Spleen (tissue), 11 donors: ENCODE data around the gene CLASP2. TPM values are rescaled to one million over a fixed set of nuclear protein-coding genes. Genes with fewer than 3 reads are reported as not detected.

Experiments used
- DNase-seq: peaks from one replicate; pipeline ENCODE4 v3.0.0-alpha.2; 2020
- H3K27ac ChIP-seq, 8 donors: fragments of 200-600 bp; sonication (generic) in 7 of 8; 1 replicate in 4 of 8; 2 replicates in 4 of 8; pipeline versions ENCODE4 v1.5.0 to v1.8.0; 2016 to 2021; ENCODE audit warnings: inconsistent platforms in 4 of 8, mild to moderate bottlenecking in 4 of 8, moderate library complexity in 1 of 8
- H3K27me3 ChIP-seq, 7 donors: fragments of 200-600 bp; sonication (generic) in 6 of 7; replicated peaks in 1 of 7; 1 replicate in 4 of 7; 2 replicates in 3 of 7; pipeline versions ENCODE4 v1.5.0 to v1.8.0; 2016 to 2021; ENCODE audit warnings: inconsistent platforms in 3 of 7, mild to moderate bottlenecking in 1 of 7
- H3K36me3 ChIP-seq, 6 donors: fragments of 200-600 bp; sonication (generic) in 5 of 6; 1 replicate in 4 of 6; 2 replicates in 2 of 6; pipeline versions ENCODE4 v1.5.0 to v1.8.0; 2016 to 2021; ENCODE audit warnings: inconsistent platforms in 2 of 6
- H3K4me1 ChIP-seq, 6 donors: fragments of 200-600 bp; sonication (generic) in 5 of 6; 1 replicate in 3 of 6; 2 replicates in 3 of 6; pipeline versions ENCODE4 v1.5.0 to v1.8.0; 2016 to 2021; ENCODE audit warnings: inconsistent platforms in 3 of 6
- H3K4me3 ChIP-seq, 8 donors: fragments of 200-600 bp; sonication (generic) in 7 of 8; 1 replicate in 4 of 8; 2 replicates in 4 of 8; pipeline versions ENCODE4 v1.5.0 to v1.8.0; 2016 to 2021; ENCODE audit warnings: inconsistent platforms in 4 of 8, mild to moderate bottlenecking in 4 of 8, moderate library complexity in 2 of 8
- H3K9me3 ChIP-seq, 8 donors: fragments of 200-600 bp; sonication (generic) in 7 of 8; 1 replicate in 4 of 8; 2 replicates in 4 of 8; pipeline versions ENCODE4 v1.5.0 to v1.8.0; 2016 to 2021; ENCODE audit warnings: inconsistent platforms in 4 of 8
- CTCF ChIP-seq, 11 experiments: fragments of 200-600 bp in 7 of 11; fragments of 450-650 bp in 4 of 11; sonication (generic) in 4 of 11; IDR thresholded peaks in 8 of 11; conservative IDR thresholded peaks in 3 of 11; 1 replicate in 7 of 11; 2 replicates in 4 of 11; pipeline versions ENCODE4 v1.4.0 to v1.8.0; 2016 to 2021; ENCODE audit warnings: antibody characterized with exemption in 11 of 11, inconsistent platforms in 4 of 11, mild to moderate bottlenecking in 1 of 11
- POLR2A ChIP-seq, 3 donors: fragments of 450-650 bp; IDR thresholded peaks; one replicate each; pipeline ENCODE4 v1.5.1; 2017; ENCODE audit warnings: antibody characterized with exemption in 3 of 3, mild to moderate bottlenecking in 1 of 3
- POLR2AphosphoS5 ChIP-seq, 3 donors: sonication (generic); formaldehyde crosslinking; IDR thresholded peaks; one replicate each; pipeline ENCODE4 v1.5.1; 2017; ENCODE audit warnings: antibody characterized with exemption in 3 of 3
- WGBS, 5 donors: extraction: QIAGEN DNeasy Blood & Tissue Kit in 3 of 5; methylation state at CpG; one replicate each; pipeline versions ENCODE4 v1.1.5 to v1.1.7; 2013 to 2018; 5-methylcytosine and 5-hydroxymethylcytosine counted together
- intact Hi-C: fragments of 100-400 bp; cut with DNase I; formaldehyde crosslinking; loops from one replicate; pipeline ENCODE4 v1.15.0; 2023; ENCODE audit warnings: low total_unique reads
- polyA plus RNA-seq, 3 donors: library from polyadenylated mRNA; stranded (reverse); fragments of 200-250 nt; gene quantifications; one replicate each; pipeline ENCODE4 v1.2.1, GENCODE V29; 2013
- total RNA-seq, 7 donors: library from RNA; depleted of rRNA in 3 of 7; stranded (reverse); fragments of >200 nt in 3 of 7; fragmentation: NEBNext Ultra II Directional in 4 of 7; extraction: Animal tissue kit (Norgen Biotek cat#: 25700) in 4 of 7; gene quantifications; one replicate each; pipeline versions ENCODE4 v1.1.0 to v1.2.1, GENCODE V29; 2016 to 2021
- donor health status: healthy with polysubstance abuse.
- donor health status: DM: no; HTN: no; CAD: no; lungs with moderate emphysema.
- donor health status: DM: no; HTN: no; CAD: no.
- donor health status: Bipolar disorder and iron deficiency.
- donor health status: healthy.
- donor health status: DM: no; HTN: no; CAD: no.
- donor health status: DM: yes; HTN: yes; CAD: no.

CLASP2 gene
- total and polyA plus RNA-seq, 10 donors: 8.7 to 200 (median 72.5) TPM

GRCh38 chr3:33575311-33575710 is 142.7 kb downstream of the CLASP2 start:
- WGBS, 5 donors: 34 to 59% (median 49%) methylated on average over 1 of the region's 1 CpG
- intact Hi-C loops: no loop called here
- no peak for TF ChIP-seq POLR2AphosphoS5 (IDR thresholded peaks at IDR 0.05)
- H3K36me3 ChIP-seq: peaks cover 0 to 85% (median 18%) of the 10 kb centered on the region in 6 donors
- no peaks in the 10 kb centered on the region for H3K27me3 ChIP-seq
- no peak overlapping the region for H3K4me3 ChIP-seq
- H3K9me3 ChIP-seq: no peaks in the 10 kb centered on the region
- DNase-seq: no peak
- H3K27ac ChIP-seq: no peak overlapping the region
- H3K4me1 ChIP-seq: no peaks in the 10 kb centered on the region

DNA sequence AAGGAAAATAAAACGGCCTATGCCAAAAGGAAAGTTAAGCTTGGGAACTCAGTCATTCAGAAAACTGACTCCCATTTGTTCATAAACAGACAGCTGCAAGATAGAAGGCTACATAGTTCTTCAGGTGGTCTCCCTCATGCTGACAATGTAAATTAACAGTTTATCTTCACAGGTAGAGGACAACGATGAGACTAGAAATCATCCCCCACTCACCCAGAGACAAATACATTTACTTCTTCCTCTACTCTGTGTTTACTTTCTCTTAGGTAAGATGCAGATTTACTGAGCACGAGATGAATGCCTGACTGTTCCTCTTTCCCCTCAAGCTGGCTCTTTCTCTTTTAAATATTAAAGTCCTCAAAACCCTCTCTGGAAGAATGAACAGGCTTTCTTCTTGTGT is 160.2 kb downstream of the CLASP2 start:
- no peak overlapping the region for H3K27ac ChIP-seq
- no peak for TF ChIP-seq POLR2AphosphoS5 (IDR thresholded peaks at IDR 0.05)
- TF ChIP-seq POLR2A (IDR thresholded peaks at IDR 0.05): no peak
- no peak for TF ChIP-seq CTCF (IDR thresholded peaks at IDR 0.05 in 8 of 11, conservative IDR thresholded peaks at IDR 0.05 in 3 of 11)

DNA sequence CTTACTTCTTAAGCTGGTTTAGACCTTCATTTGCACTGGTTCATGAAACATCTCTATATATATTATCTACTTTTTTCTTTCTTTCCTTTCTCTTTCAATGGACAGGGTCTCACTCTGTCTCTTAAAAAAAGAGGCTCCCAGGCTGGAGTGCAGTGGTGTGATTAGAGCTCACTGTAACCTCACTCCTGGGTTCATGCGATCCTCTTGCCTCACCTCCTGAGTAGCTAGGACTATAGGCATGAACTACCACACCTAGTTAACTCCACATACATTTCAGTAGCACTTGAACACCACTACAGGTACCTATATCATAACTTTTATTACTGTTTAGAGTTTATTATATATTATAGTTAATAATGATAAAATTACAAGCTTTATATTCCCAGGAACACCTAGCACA is 160.8 kb downstream of the CLASP2 start:
- 93 to 100% (median 97%) methylated on average over 1 of the region's 1 CpG for WGBS, 5 donors
- H3K9me3 ChIP-seq: no peaks in the 10 kb centered on the region
- intact Hi-C loops: no loop called here
- TF ChIP-seq POLR2AphosphoS5 (IDR thresholded peaks at IDR 0.05): no peak
- no peak for TF ChIP-seq CTCF (IDR thresholded peaks at IDR 0.05 in 8 of 11, conservative IDR thresholded peaks at IDR 0.05 in 3 of 11)
- TF ChIP-seq POLR2A (IDR thresholded peaks at IDR 0.05): no peak
- H3K36me3 ChIP-seq: peaks cover 2 to 46% (median 19%) of the 10 kb centered on the region in 6 donors
- H3K4me1 ChIP-seq: no peaks in the 10 kb centered on the region
- no peak overlapping the region for H3K4me3 ChIP-seq
- no peaks in the 10 kb centered on the region for H3K27me3 ChIP-seq
- no peak overlapping the region for H3K27ac ChIP-seq
- DNase-seq: no peak

More for the DNA sequence above, 160.2 kb downstream of the CLASP2 start:
- 63 to 81% (median 69%) methylated on average over 3 of the region's 3 CpGs for WGBS, 5 donors
- DNase-seq: no peak
- intact Hi-C loops: no loop called here
- no peaks in the 10 kb centered on the region for H3K27me3 ChIP-seq
- peaks cover 2 to 46% (median 18%) of the 10 kb centered on the region in 6 donors for H3K36me3 ChIP-seq
- no peak overlapping the region for H3K4me3 ChIP-seq
- H3K4me1 ChIP-seq: no peaks in the 10 kb centered on the region
- no peaks in the 10 kb centered on the region for H3K9me3 ChIP-seq

GRCh38 chr3:33547101-33547500 is 171.0 kb downstream of the CLASP2 start:
- intact Hi-C loops: no loop called here
- Histone ChIP-seq H3K4me1 (peaks cover 0 to 7% (median 0%) of the 10 kb centered on the region in 6 donors), H3K4me3 (no peak overlapping the region), H3K27me3 (no peaks in the 10 kb centered on the region), H3K9me3 (peaks cover 0 to 9% (median 0%) of the 10 kb centered on the region in 8 donors), H3K36me3 (peaks cover 0 to 48% (median 24%) of the 10 kb centered on the region in 6 donors), H3K27ac (no peak overlapping the region)
- no peak for TF ChIP-seq POLR2AphosphoS5 (IDR thresholded peaks at IDR 0.05)
- no peak for TF ChIP-seq CTCF (IDR thresholded peaks at IDR 0.05 in 8 of 11, conservative IDR thresholded peaks at IDR 0.05 in 3 of 11)
- TF ChIP-seq POLR2A (IDR thresholded peaks at IDR 0.05): no peak
- WGBS, 5 donors: 80 to 100% (median 91%) methylated on average over 1 of the region's 1 CpG
- no peak for DNase-seq

- Histone ChIP-seq H3K36me3 (peaks cover 0 to 70% (median 25%) of the 10 kb centered on the region in 6 donors), H3K9me3 (peaks cover 0 to 9% (median 0%) of the 10 kb centered on the region in 8 donors), H3K4me1 (peaks cover 0 to 7% (median 0%) of the 10 kb centered on the region in 6 donors), H3K27me3 (no peaks in the 10 kb centered on the region), H3K27ac (no peak overlapping the region), H3K4me3 (no peak overlapping the region)
- intact Hi-C loops: no loop called here
- 73 to 93% (median 83%) methylated on average over 1 of the region's 1 CpG for WGBS, 5 donors
- TF ChIP-seq CTCF (IDR thresholded peaks at IDR 0.05 in 8 of 11, conservative IDR thresholded peaks at IDR 0.05 in 3 of 11) (no peak), POLR2A (IDR thresholded peaks at IDR 0.05) (no peak), POLR2AphosphoS5 (IDR thresholded peaks at IDR 0.05) (no peak)
- DNase-seq: no peak
These were observed 173.9 kb downstream of the CLASP2 start for GRCh38 chr3:33544126-33544525.
